Measurements from ENCODE around the gene SPDEF. TPM values are rescaled to one million over a fixed set of nuclear protein-coding genes. Genes with fewer than 3 reads are reported as not detected.
A peak's percentile ranks its signal among the peaks of the same experiment; 100 is the strongest.

The SPDEF gene
- total and polyA plus RNA-seq, 2 experiments from 2014 or later, result 1.1 TPM; not detected in 1

GRCh38 chr6:34572021-34572420, 15.9 kb upstream of the SPDEF start:
- no peak overlapping the region for H3K27ac ChIP-seq
- TF ChIP-seq CTCF (IDR thresholded peaks at IDR 0.05; ENCODE audit: low read depth, low read length), result no peak
- no peaks in the 10 kb centered on the region for H3K4me1 ChIP-seq (ENCODE audit: low read depth)
- H3K36me3 ChIP-seq, result no peaks in the 10 kb centered on the region
- H3K4me3 ChIP-seq, result no peak overlapping the region
- H3K9me3 ChIP-seq (ENCODE audit: low read depth), result no peaks in the 10 kb centered on the region
- H3K27me3 ChIP-seq, result no peaks in the 10 kb centered on the region
- no peak for DNase-seq (ENCODE audit: low read depth in 1 of 2, low spot score in 1 of 2)

GRCh38 chr6:34571388-34571787, 15.3 kb upstream of the SPDEF start:
- H3K4me1 ChIP-seq (ENCODE audit: low read depth), result peaks cover 4% of the 10 kb centered on the region
- no peak overlapping the region for H3K27ac ChIP-seq
- no peak for TF ChIP-seq CTCF (IDR thresholded peaks at IDR 0.05; ENCODE audit: low read depth, low read length)
- H3K27me3 ChIP-seq, result no peaks in the 10 kb centered on the region
- H3K9me3 ChIP-seq (ENCODE audit: low read depth), result no peaks in the 10 kb centered on the region
- peak in 1 of 2 donors; percentile 21 for DNase-seq (ENCODE audit: low read depth in 1 of 2, low spot score in 1 of 2)
- H3K36me3 ChIP-seq, result no peaks in the 10 kb centered on the region
- no peak overlapping the region for H3K4me3 ChIP-seq

- Histone ChIP-seq H3K27me3 (no peaks in the 10 kb centered on the region), H3K27ac (no peak overlapping the region), H3K4me1 (ENCODE audit: low read depth) (peaks cover 10% of the 10 kb centered on the region), H3K9me3 (ENCODE audit: low read depth) (no peaks in the 10 kb centered on the region), H3K36me3 (no peaks in the 10 kb centered on the region), H3K4me3 (no peak overlapping the region)
- no peak for TF ChIP-seq CTCF (IDR thresholded peaks at IDR 0.05; ENCODE audit: low read depth, low read length)
- no peak for DNase-seq (ENCODE audit: low read depth in 1 of 2, low spot score in 1 of 2)
Observed at GRCh38 chr6:34570066-34570833, 14.1 kb upstream of the SPDEF start.

GRCh38 chr6:34569361-34569973, 13.3 kb upstream of the SPDEF start:
- Histone ChIP-seq H3K4me3 (no peak overlapping the region), H3K4me1 (ENCODE audit: low read depth) (peaks cover 10% of the 10 kb centered on the region), H3K9me3 (ENCODE audit: low read depth) (no peaks in the 10 kb centered on the region), H3K27me3 (no peaks in the 10 kb centered on the region), H3K27ac (no peak overlapping the region), H3K36me3 (no peaks in the 10 kb centered on the region)
- no peak for TF ChIP-seq CTCF (IDR thresholded peaks at IDR 0.05; ENCODE audit: low read depth, low read length)
- no peak for DNase-seq (ENCODE audit: low read depth in 1 of 2, low spot score in 1 of 2)

- no peaks in the 10 kb centered on the region for H3K27me3 ChIP-seq
- H3K4me3 ChIP-seq, result no peak overlapping the region
- no peak for TF ChIP-seq CTCF (IDR thresholded peaks at IDR 0.05; ENCODE audit: low read depth, low read length)
Observed at GRCh38 chr6:34568341-34569201, 12.4 kb upstream of the SPDEF start.

More at GRCh38 chr6:34568341-34569201, 12.4 kb upstream of the SPDEF start:
- Histone ChIP-seq H3K9me3 (ENCODE audit: low read depth) (no peaks in the 10 kb centered on the region), H3K36me3 (no peaks in the 10 kb centered on the region), H3K27ac (no peak overlapping the region), H3K4me1 (ENCODE audit: low read depth) (peaks cover 10% of the 10 kb centered on the region)
- DNase-seq (ENCODE audit: low read depth in 1 of 2, low spot score in 1 of 2), result peak in 1 of 2 donors; percentile 55
